Adrenal gland (tissue), 5 donors: Measurements from ENCODE around the gene SCYGR6.

Experiments used
- CTCF ChIP-seq, 6 experiments: fragments of 450-650 bp in 4 of 6; fragments of 200-600 bp in 2 of 6; sonication (generic) in 1 of 6; IDR thresholded peaks; 1 replicate in 5 of 6; 2 replicates in 1 of 6; pipeline versions ENCODE4 v1.5.1 to v1.8.0; 2016 to 2021; ENCODE audit warnings: antibody characterized with exemption in 6 of 6, mild to moderate bottlenecking in 2 of 6, moderate library complexity in 1 of 6
- POLR2A ChIP-seq, 2 donors: fragments of 450-650 bp; IDR thresholded peaks; one replicate each; pipeline ENCODE4 v1.6.1; 2017; ENCODE audit warnings: antibody characterized with exemption in 2 of 2, mild to moderate bottlenecking in 2 of 2, moderate library complexity in 1 of 2
- donor health status: DM: no; HTN: no; CAD: no.

DNA sequence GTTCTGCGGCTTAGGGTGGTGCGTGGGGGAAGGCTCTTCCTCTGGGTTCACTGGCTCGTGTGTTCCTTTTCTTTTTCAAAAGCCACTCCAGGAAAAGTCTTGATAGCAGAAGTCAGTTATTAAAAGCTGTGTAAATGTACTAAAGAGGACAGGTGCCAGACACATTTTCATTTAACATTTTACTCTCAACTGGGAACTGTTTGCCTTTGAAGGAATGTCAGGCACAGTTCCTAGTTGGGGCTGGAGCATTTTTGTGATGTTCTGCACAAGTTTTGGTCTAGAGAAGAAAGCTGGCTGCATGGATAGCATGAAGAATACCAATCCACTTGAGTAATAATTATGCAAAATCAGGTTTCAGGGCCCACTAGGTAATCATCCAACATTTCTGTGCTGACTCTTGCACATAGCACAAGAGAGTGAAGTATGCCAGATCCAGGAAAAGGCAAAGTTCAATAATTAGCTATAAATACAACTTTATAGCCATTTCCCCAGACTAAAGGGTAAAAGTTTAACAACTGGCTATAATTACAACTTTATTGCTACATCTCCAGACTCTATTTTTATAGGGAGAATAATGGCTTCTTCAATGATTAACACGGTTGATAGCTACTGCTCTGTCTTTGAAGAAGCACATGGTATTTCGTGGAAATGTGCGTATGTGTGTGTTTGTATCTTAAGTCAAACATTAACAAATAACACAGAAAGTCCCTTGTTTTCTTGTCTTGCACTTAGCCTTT, 37.4 kb upstream of the SCYGR6 start:
- TF ChIP-seq CTCF (IDR thresholded peaks at IDR 0.05) (no peak), POLR2A (IDR thresholded peaks at IDR 0.05) (no peak)
